PC-9 (cell line): Measurements from ENCODE around the gene GATAD2A. TPM values are rescaled to one million over a fixed set of nuclear protein-coding genes. Genes with fewer than 3 reads are reported as not detected.
A peak's percentile ranks its signal among the peaks of the same experiment; 100 is the strongest.

ENCODE experiments used
- BruUV-seq: library from RNA; stranded (reverse); fragments of 400-500 nt; replicated peaks from 2 replicates; lab custom pipeline; 2021; lab: Mats Ljungman, UMichigan
- CTCF ChIA-PET: fragments of 300-600 bp; sonication (Branson Sonifier 250); formaldehyde crosslinking; loops from one replicate; lab custom pipeline; 2022; ENCODE audit warnings: antibody characterized with exemption; lab: Charles Lee
- POLR2A ChIA-PET: fragments of 300-600 bp; sonication (Branson Sonifier 250); formaldehyde crosslinking; loops from one replicate; lab custom pipeline; 2022; ENCODE audit warnings: antibody characterized with exemption; ENCODE audit not compliant: unreplicated experiment; lab: Charles Lee
- DNase-seq, 2 experiments: peaks; one replicate each; pipeline versions ENCODE4 v3.0.0 to v3.0.0-alpha.2; 2015 to 2022; ENCODE audit warnings: mixed read lengths in 1 of 2
- H2AFZ ChIP-seq: fragments of 200-600 bp; sonication (generic); 2 replicates; pipeline ENCODE4 v1.8.1; 2017; ENCODE audit warnings: antibody characterized with exemption
- H3F3A ChIP-seq: fragments of 200-600 bp; sonication (generic); 2 replicates; pipeline ENCODE4 v1.8.1; 2017; ENCODE audit warnings: antibody characterized with exemption, mild to moderate bottlenecking, low read depth; ENCODE audit not compliant: insufficient read depth
- H3K27ac ChIP-seq: fragments of 200-600 bp; sonication (generic); 2 replicates; pipeline ENCODE4 v1.6.1; 2016; ENCODE audit warnings: mixed run types
- H3K27me3 ChIP-seq: fragments of 200-600 bp; sonication (generic); 2 replicates; pipeline ENCODE4 v1.6.1; 2016; ENCODE audit warnings: low read depth, mixed run types; ENCODE audit not compliant: insufficient read depth
- H3K36me3 ChIP-seq: fragments of 200-600 bp; sonication (generic); 2 replicates; pipeline ENCODE4 v1.6.1; 2016; ENCODE audit warnings: low read depth, mixed run types
- H3K4me1 ChIP-seq: fragments of 200-600 bp; sonication (generic); replicated peaks from 2 replicates; pipeline ENCODE4 v1.6.1; 2016; ENCODE audit warnings: mixed run types; ENCODE audit not compliant: insufficient read depth
- H3K4me2 ChIP-seq: fragments of 200-600 bp; sonication (generic); 2 replicates; pipeline ENCODE4 v1.6.1; 2017; ENCODE audit warnings: mixed run types
- H3K4me3 ChIP-seq: fragments of 200-600 bp; sonication (generic); 2 replicates; pipeline ENCODE4 v1.6.1; 2016; ENCODE audit warnings: mixed run types
- H3K79me2 ChIP-seq: fragments of 200-600 bp; sonication (generic); 2 replicates; pipeline ENCODE4 v1.6.1; 2017; ENCODE audit warnings: low read depth, mixed run types
- H3K9me2 ChIP-seq: fragments of 200-600 bp; sonication (generic); 2 replicates; pipeline ENCODE4 v1.8.1; 2017; ENCODE audit warnings: mild to moderate bottlenecking; ENCODE audit not compliant: insufficient read depth
- H3K9me3 ChIP-seq: fragments of 200-600 bp; sonication (generic); 2 replicates; pipeline ENCODE4 v1.8.1; 2016; ENCODE audit warnings: low read depth; ENCODE audit not compliant: insufficient read depth
- H4K20me1 ChIP-seq: fragments of 200-600 bp; sonication (generic); 2 replicates; pipeline ENCODE4 v1.8.1; 2017; ENCODE audit not compliant: insufficient read depth
- EZH2 ChIP-seq: fragments of 200-600 bp; sonication (generic); IDR thresholded peaks from 2 replicates; pipeline ENCODE4 v1.8.0; 2017; ENCODE audit warnings: antibody characterized with exemption, low read depth
- intact Hi-C: fragments of 100-400 bp; cut with micrococcal nuclease; formaldehyde crosslinking; loops from one replicate; pipeline ENCODE4 v1.10.0; 2022; ENCODE audit not compliant: unreplicated experiment
- total RNA-seq: library from RNA; stranded (reverse); gene quantifications from 2 replicates; pipeline ENCODE4 v1.2.3, GENCODE V29; 2021
- TF ChIP-seq, protein P1 (sequence below): fragments of 200-600 bp; sonication (generic); conservative IDR thresholded peaks from 2 replicates; pipeline ENCODE4 v1.6.1; 2017; ENCODE audit warnings: mixed run types, antibody characterized with exemption, mild to moderate bottlenecking, moderate library complexity

Gene GATAD2A
- total RNA-seq, 1 experiment from 2014 or later: 129 TPM

DNA sequence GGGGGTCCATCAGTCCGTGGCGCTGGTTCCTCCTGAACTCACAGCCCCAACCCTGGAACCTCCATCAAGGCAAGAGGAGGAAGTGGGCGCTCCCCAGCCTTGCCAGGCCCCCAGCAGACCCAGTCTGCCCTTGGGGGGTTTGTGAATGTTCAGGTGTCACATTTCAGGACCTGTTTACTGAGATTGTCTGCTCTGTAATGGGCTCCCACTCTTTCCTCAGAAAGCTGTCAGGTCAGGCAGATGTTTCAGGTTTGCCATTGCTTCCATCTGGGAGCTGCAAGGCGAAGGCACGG, 80.5 kb downstream of the GATAD2A start:
- no TSS peak for BruUV-seq
- intact Hi-C loops: no loop called here
- H3K9me3 ChIP-seq: no peaks in the 10 kb centered on the region
- no peak overlapping the region for H3K27ac ChIP-seq
- no peaks in the 10 kb centered on the region for H3K9me2 ChIP-seq
- ChIA-PET POLR2A (no interaction called here), CTCF (interaction anchor here (0.8 kb wide), 1 partner anchor 80 kb away, joined by 3 read pairs; the partner anchor contains the start of gene GATAD2A)
- no peaks in the 10 kb centered on the region for H3K36me3 ChIP-seq
- no peak overlapping the region for H2AFZ ChIP-seq
- H3K4me3 ChIP-seq: no peak overlapping the region
- H4K20me1 ChIP-seq: peaks cover 33% of the 10 kb centered on the region
- no peaks in the 10 kb centered on the region for H3K27me3 ChIP-seq
- DNase-seq: no peak
- TF ChIP-seq, protein P1, sequence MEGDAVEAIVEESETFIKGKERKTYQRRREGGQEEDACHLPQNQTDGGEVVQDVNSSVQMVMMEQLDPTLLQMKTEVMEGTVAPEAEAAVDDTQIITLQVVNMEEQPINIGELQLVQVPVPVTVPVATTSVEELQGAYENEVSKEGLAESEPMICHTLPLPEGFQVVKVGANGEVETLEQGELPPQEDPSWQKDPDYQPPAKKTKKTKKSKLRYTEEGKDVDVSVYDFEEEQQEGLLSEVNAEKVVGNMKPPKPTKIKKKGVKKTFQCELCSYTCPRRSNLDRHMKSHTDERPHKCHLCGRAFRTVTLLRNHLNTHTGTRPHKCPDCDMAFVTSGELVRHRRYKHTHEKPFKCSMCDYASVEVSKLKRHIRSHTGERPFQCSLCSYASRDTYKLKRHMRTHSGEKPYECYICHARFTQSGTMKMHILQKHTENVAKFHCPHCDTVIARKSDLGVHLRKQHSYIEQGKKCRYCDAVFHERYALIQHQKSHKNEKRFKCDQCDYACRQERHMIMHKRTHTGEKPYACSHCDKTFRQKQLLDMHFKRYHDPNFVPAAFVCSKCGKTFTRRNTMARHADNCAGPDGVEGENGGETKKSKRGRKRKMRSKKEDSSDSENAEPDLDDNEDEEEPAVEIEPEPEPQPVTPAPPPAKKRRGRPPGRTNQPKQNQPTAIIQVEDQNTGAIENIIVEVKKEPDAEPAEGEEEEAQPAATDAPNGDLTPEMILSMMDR: no peak
- TF ChIP-seq EZH2: no peak
- H3K4me1 ChIP-seq: peaks cover 23% of the 10 kb centered on the region
- H3K79me2 ChIP-seq: peaks cover 25% of the 10 kb centered on the region
- peaks cover 38% of the 10 kb centered on the region for H3F3A ChIP-seq
- no peak overlapping the region for H3K4me2 ChIP-seq

DNA sequence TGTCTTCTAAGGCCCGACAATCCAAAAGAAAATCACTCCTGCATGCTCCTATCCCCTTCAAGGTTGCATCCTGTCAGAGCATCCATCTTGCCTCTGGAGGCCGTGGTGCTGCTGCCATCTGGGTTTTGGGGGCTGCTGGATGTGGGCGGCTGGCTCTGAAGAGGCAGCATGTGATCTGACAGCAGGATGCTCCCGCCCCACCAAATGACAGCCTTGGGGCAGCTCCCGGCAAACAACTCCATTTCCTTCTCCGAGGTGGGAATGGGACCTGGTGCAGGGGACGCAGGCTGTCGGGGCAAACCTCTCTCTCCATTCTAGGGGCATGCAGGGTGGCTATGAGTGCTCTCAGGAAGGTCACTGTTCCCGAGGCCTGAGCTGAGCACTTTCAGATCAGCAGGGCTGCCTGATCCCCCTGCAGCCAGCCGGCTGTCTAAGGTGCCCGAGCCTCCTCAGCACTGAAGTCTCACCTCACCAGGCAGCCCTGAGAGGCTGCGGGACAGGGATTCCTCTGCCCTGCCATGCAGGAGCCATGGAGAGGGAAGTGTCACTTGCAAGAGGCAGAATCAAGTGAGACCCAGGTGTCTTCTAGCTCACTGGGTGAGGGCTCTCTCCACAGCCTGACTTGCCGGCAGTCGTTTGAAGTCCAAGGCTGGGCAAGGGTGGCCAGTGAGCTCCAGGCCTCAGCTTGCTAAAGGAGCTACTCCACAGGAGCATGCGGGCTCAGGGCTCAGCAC, 81.0 kb downstream of the GATAD2A start:
- no TSS peak for BruUV-seq

DNA sequence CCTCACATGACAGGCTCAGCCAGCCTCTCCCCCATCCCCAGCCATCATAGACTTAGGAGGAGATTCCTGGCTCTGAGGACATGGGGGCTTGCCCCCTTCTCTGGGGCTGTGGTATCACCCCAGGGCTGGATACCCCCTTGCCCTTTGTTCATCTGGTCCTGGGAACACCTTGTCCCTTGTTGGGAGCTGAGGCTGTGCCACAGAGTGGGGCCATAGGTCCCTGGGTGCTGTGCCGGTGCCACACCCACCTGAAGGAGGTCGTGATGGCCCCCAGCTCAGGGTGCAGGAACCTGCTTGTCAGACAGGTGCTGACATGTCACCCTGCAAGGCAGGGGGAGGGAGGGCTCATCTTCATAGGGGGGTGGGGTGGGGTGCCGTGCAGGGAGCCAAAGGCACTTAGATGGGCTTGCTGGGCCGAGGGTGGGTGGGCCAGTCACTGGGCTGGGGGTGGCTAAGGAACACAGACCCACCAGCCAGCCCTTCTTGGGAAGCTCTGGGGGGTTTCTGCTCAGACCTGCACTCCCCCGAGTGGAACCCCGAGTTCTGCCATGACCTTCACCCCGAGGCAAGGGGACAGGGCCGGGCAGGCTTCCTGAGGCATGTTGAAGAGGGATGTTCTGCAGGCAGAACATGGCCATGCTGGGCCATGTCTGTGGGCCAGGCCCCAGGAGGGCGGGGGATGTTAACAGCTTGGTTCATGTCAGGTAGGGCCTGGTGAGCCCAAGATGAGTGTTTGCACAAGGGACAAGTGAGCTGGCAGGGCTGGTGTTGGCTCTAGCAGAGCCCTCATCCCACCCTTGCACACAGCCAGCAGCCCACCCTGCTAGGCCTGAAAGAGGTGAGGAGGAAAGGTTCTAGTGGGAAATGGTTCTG, 81.8 kb downstream of the GATAD2A start:
- Histone ChIP-seq H3K4me2 (no peak overlapping the region), H2AFZ (no peak overlapping the region), H3F3A (peaks cover 38% of the 10 kb centered on the region), H3K27ac (0 out of 2 replicates have a peak overlapping the region, but pooled peaks have one; percentile 70), H3K4me3 (no peak overlapping the region), H3K36me3 (no peaks in the 10 kb centered on the region), H4K20me1 (peaks cover 27% of the 10 kb centered on the region), H3K27me3 (no peaks in the 10 kb centered on the region), H3K9me3 (no peaks in the 10 kb centered on the region), H3K79me2 (peaks cover 33% of the 10 kb centered on the region), H3K4me1 (peaks cover 23% of the 10 kb centered on the region), H3K9me2 (no peaks in the 10 kb centered on the region)
- intact Hi-C loops: no loop called here
- CTCF ChIA-PET: interaction anchor here (0.6 to 0.8 kb wide), 3 partner anchors 25 to 123 kb away, joined by 3 to 17 read pairs (median 7); partner anchors contain the start of gene GATAD2A
- POLR2A ChIA-PET: no interaction called here
- TF ChIP-seq, protein P1: no peak
- TF ChIP-seq EZH2: no peak
- no peak for DNase-seq
- no TSS peak for BruUV-seq

More for the DNA sequence above, 81.0 kb downstream of the GATAD2A start:
- POLR2A ChIA-PET: no interaction called here
- Histone ChIP-seq H3K4me1 (peaks cover 23% of the 10 kb centered on the region), H3K9me2 (no peaks in the 10 kb centered on the region), H3K4me2 (no peak overlapping the region), H3K27me3 (no peaks in the 10 kb centered on the region), H3K36me3 (no peaks in the 10 kb centered on the region), H4K20me1 (peaks cover 35% of the 10 kb centered on the region), H3K79me2 (peaks cover 28% of the 10 kb centered on the region), H3F3A (peaks cover 38% of the 10 kb centered on the region), H3K27ac (no peak overlapping the region), H3K4me3 (no peak overlapping the region), H3K9me3 (no peaks in the 10 kb centered on the region), H2AFZ (no peak overlapping the region)
- no peak for TF ChIP-seq EZH2
- TF ChIP-seq, protein P1: no peak
- intact Hi-C loops: no loop called here
- DNase-seq: no peak
- CTCF ChIA-PET: interaction anchor here (0.6 to 0.8 kb wide), 3 partner anchors 24 to 122 kb away, joined by 3 to 17 read pairs (median 7); partner anchors contain the start of gene GATAD2A
